K562 (cell line): ENCODE data around the gene GRHL3. TPM values are rescaled to one million over a fixed set of nuclear protein-coding genes. Genes with fewer than 3 reads are reported as not detected.
A peak's percentile ranks its signal among the peaks of the same experiment; 100 is the strongest.

ENCODE experiments used
- ATAC-seq: fragments of 200-7000 bp; cut with Tn5 transposase; 3 replicates; pipeline ENCODE4 v1.9.1; 2020; ENCODE audit warnings: moderate library complexity
- BruUV-seq: library from RNA; stranded (reverse); fragments of 400-500 nt; replicated peaks from 2 replicates; lab custom pipeline; 2021; lab: Mats Ljungman, UMichigan
- CTCF ChIA-PET: fragments of 300-600 bp; formaldehyde crosslinking; extraction: SDS; loops from one replicate; lab custom pipeline; 2021; ENCODE audit warnings: low intra/inter-chr PET ratio; lab: Yijun Ruan, JAX
- POLR2A ChIA-PET: fragments of 300-600, 350-650 bp; sonication (Branson Sonifier 250); formaldehyde crosslinking; extraction: SDS; loops from one replicate; lab custom pipeline; 2021; ENCODE audit warnings: antibody characterized with exemption, inconsistent platforms; lab: Yijun Ruan, JAX
- DNase-seq, 4 experiments: peaks; one replicate each; pipeline versions ENCODE4 v3.0.0 to v3.0.0-alpha.2; 2011 to 2018; ENCODE audit warnings: low spot score in 3 of 4, mixed read lengths in 3 of 4; ENCODE audit errors: extremely low read depth in 1 of 4
- FAIRE-seq: peaks from 2 replicates; lab custom pipeline; 2011; peaks lifted over from hg19 to GRCh38; lab: Jason Lieb, UNC
- H2AFZ ChIP-seq: 2 replicates; pipeline ENCODE4 v1.6.0; 2011; ENCODE audit warnings: low read depth, low read length, control low read depth, inconsistent platforms
- H3K27ac ChIP-seq: fragments of 200-600 bp; 3 replicates; pipeline ENCODE4 v1.8.0; 2011; ENCODE audit warnings: low read depth, mild to moderate bottlenecking, control low read depth, inconsistent platforms, low read length, moderate library complexity, mixed read lengths; ENCODE audit errors: extremely low read depth
- H3K27me3 ChIP-seq, 2 experiments: fragments of 300-600 bp in 1 of 2; 2 replicates in 1 of 2; 3 replicates in 1 of 2; pipeline versions ENCODE4 v1.6.0 to v1.8.0; 2011; ENCODE audit warnings: inconsistent platforms in 2 of 2, low read length in 2 of 2, mild to moderate bottlenecking in 1 of 2, mixed read lengths in 1 of 2, moderate library complexity in 1 of 2; ENCODE audit not compliant: control insufficient read depth in 2 of 2, insufficient read depth in 2 of 2
- H3K36me3 ChIP-seq: fragments of 300-600 bp; 3 replicates; pipeline ENCODE4 v1.8.0; 2011; ENCODE audit warnings: mild to moderate bottlenecking, low read length, inconsistent platforms; ENCODE audit not compliant: control insufficient read depth, insufficient read depth
- H3K4me1 ChIP-seq, 2 experiments: fragments of 200-600 bp in 1 of 2; replicated peaks in 1 of 2; 2 replicates in 1 of 2; 3 replicates in 1 of 2; pipeline versions ENCODE4 v1.5.1 to v1.8.0; 2011; ENCODE audit warnings: inconsistent platforms in 2 of 2, low read length in 2 of 2, mild to moderate bottlenecking in 1 of 2, mixed read lengths in 1 of 2, moderate library complexity in 1 of 2; ENCODE audit not compliant: control insufficient read depth in 2 of 2, insufficient read depth in 2 of 2
- H3K4me2 ChIP-seq: 2 replicates; pipeline ENCODE4 v1.6.1; 2011; ENCODE audit warnings: low read length, control low read depth, inconsistent platforms, mixed read lengths; ENCODE audit not compliant: insufficient read depth
- H3K4me3 ChIP-seq: fragments of 200-600 bp; sonication (generic), shearing (Covaris generic); 2 replicates; pipeline ENCODE4 v1.5.1; 2016; ENCODE audit warnings: control low read depth, inconsistent platforms
- H3K79me2 ChIP-seq: fragments of 200-600 bp; 3 replicates; pipeline ENCODE4 v1.8.0; 2011; ENCODE audit warnings: low read length, inconsistent platforms; ENCODE audit not compliant: control insufficient read depth, insufficient read depth
- H3K9ac ChIP-seq, 2 experiments: 2 replicates each; pipeline versions ENCODE4 v1.6.0 to v1.6.1; 2011; ENCODE audit warnings: low read depth in 2 of 2, low read length in 2 of 2, control low read depth in 1 of 2, inconsistent platforms in 1 of 2, mild to moderate bottlenecking in 1 of 2, mixed read lengths in 1 of 2; ENCODE audit not compliant: insufficient read depth in 1 of 2
- H3K9me1 ChIP-seq: one replicate; pipeline ENCODE4 v1.6.0; 2011; ENCODE audit warnings: inconsistent platforms, mild to moderate bottlenecking, low read length, moderate library complexity; ENCODE audit not compliant: control insufficient read depth, insufficient read depth
- H3K9me3 ChIP-seq: replicated peaks from 2 replicates; pipeline ENCODE4 v1.5.1; 2011; ENCODE audit warnings: low read depth, low read length, inconsistent platforms; ENCODE audit not compliant: control insufficient read depth, insufficient read depth
- H4K20me1 ChIP-seq: replicated peaks from 2 replicates; pipeline ENCODE4 v1.6.1; 2011; ENCODE audit warnings: low read length, inconsistent platforms, mixed read lengths; ENCODE audit not compliant: control insufficient read depth, insufficient read depth
- ARID1B ChIP-seq: fragments of 450-650 bp; IDR thresholded peaks from 2 replicates; pipeline ENCODE4 v1.6.1; 2016; ENCODE audit warnings: antibody characterized with exemption, mild to moderate bottlenecking, inconsistent platforms
- WGBS: fragments of 100-300 bp; shearing (Covaris generic); methylation state at CpG from one replicate; pipeline ENCODE4 v1.1.6; 2016; ENCODE audit warnings: low coverage, mixed read lengths; ENCODE audit not compliant: insufficient coverage; ENCODE audit errors: missing lambda C conversion rate; 5-methylcytosine and 5-hydroxymethylcytosine counted together
- in situ Hi-C: fragments of 300-500 bp; cut with MboI; formaldehyde crosslinking; loops from 4 replicates; pipeline ENCODE4 v1.15.0; 2018; ENCODE audit warnings: inconsistent platforms, mixed read lengths
- intact Hi-C: fragments of 100-400 bp; cut with micrococcal nuclease; formaldehyde crosslinking; loops from 2 replicates; pipeline ENCODE4 v1.14.2; 2022
- polyA plus RNA-seq, 8 experiments: library from polyadenylated mRNA; depleted of rRNA in 4 of 8; stranded (reverse) in 5 of 8; unstranded in 3 of 8; fragments of >200 nt; fragmentation: Nextera tagmentation in 2 of 8; fragmentation: Illumina TruSeq in 1 of 8; extraction: Ambion mirVana in 2 of 8; extraction: Trizol in 1 of 8; gene quantifications; 2 replicates each; pipeline versions ENCODE4 v1.2.1 to v1.2.3, GENCODE V29; 2011 to 2014; ENCODE audit warnings: inconsistent platforms in 1 of 8, missing spikeins in 1 of 8
- total RNA-seq, 7 experiments: library from RNA; depleted of rRNA in 6 of 7; stranded (reverse); fragments of >200 nt in 6 of 7; fragmentation: Illumina TruSeq in 2 of 7; extraction: Trizol in 2 of 7; gene quantifications; 2 replicates each; pipeline versions ENCODE4 v1.2.1 to v1.2.3, GENCODE V29; 2011 to 2021; ENCODE audit warnings: low replicate concordance in 1 of 7
- TF ChIP-seq, protein P1 (sequence below), 2 experiments: fragments of 450-650 bp in 1 of 2; sonication (generic) in 1 of 2; formaldehyde crosslinking in 1 of 2; IDR thresholded peaks; 2 replicates each; pipeline versions ENCODE4 v1.7.1 to v1.9.0; 2016 to 2022; ENCODE audit warnings: inconsistent platforms in 1 of 2, mild to moderate bottlenecking in 1 of 2, missing genetic modification reagents in 1 of 2

GRHL3 gene
- total and polyA plus RNA-seq, 9 of the 15 experiments (the other 6 are each of a cell fraction or from before 2014, with no cell fraction given), result 0.01 to 0.04 TPM; not detected in 7

DNA sequence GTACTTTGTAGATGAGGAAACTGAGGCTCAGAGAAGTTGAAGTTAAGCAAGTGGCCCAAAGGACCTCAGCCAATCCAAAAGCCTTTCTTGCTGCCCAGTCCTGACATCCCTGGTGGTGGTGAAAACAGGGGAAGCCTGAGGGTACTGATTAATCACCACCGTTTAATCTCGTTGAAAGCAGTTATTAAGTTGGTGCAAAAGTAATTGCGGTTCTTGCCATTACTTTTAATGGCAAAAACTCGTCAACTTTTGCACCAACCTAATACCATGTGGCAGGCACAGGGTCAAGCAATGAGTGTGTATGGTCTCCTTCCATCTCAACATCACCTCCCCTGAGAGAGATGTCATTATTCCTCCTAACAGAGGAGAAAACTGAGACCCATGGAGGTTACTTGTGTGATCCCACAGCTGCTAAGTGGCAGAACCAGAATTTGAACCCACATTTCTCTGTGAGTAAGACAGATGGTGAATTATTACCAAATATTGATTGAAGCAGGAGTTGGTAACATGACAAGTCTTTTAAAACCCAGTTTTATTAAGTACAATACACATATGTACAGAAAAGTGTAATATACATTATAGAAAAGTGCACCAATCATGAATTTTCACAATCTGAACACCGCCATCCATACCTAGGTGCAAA, 39.4 kb upstream of the GRHL3 start:
- FAIRE-seq (no peak), ATAC-seq (no peak), DNase-seq (no peak)
- POLR2A ChIA-PET, result no interaction called here
- intact Hi-C loops (no loop called here), in situ Hi-C loops (no loop called here)
- WGBS, result 1% methylated on average over 5 of the region's 5 CpGs
- no TSS peak for BruUV-seq
- Histone ChIP-seq H3K4me2 (no peak overlapping the region), H3K27me3 (peaks cover 12 to 35% of the 10 kb centered on the region in 2 experiments), H3K9ac (no peak overlapping the region), H3K4me3 (no peak overlapping the region), H3K27ac (no peak overlapping the region), H2AFZ (no peak overlapping the region), H3K9me3 (no peaks in the 10 kb centered on the region), H3K9me1 (no peaks in the 10 kb centered on the region), H3K4me1 (no peaks in the 10 kb centered on the region; a peak in 2 of 5 replicates), H3K36me3 (no peaks in the 10 kb centered on the region), H4K20me1 (no peaks in the 10 kb centered on the region), H3K79me2 (no peaks in the 10 kb centered on the region)
- TF ChIP-seq ARID1B, result no peak
- TF ChIP-seq, protein P1, sequence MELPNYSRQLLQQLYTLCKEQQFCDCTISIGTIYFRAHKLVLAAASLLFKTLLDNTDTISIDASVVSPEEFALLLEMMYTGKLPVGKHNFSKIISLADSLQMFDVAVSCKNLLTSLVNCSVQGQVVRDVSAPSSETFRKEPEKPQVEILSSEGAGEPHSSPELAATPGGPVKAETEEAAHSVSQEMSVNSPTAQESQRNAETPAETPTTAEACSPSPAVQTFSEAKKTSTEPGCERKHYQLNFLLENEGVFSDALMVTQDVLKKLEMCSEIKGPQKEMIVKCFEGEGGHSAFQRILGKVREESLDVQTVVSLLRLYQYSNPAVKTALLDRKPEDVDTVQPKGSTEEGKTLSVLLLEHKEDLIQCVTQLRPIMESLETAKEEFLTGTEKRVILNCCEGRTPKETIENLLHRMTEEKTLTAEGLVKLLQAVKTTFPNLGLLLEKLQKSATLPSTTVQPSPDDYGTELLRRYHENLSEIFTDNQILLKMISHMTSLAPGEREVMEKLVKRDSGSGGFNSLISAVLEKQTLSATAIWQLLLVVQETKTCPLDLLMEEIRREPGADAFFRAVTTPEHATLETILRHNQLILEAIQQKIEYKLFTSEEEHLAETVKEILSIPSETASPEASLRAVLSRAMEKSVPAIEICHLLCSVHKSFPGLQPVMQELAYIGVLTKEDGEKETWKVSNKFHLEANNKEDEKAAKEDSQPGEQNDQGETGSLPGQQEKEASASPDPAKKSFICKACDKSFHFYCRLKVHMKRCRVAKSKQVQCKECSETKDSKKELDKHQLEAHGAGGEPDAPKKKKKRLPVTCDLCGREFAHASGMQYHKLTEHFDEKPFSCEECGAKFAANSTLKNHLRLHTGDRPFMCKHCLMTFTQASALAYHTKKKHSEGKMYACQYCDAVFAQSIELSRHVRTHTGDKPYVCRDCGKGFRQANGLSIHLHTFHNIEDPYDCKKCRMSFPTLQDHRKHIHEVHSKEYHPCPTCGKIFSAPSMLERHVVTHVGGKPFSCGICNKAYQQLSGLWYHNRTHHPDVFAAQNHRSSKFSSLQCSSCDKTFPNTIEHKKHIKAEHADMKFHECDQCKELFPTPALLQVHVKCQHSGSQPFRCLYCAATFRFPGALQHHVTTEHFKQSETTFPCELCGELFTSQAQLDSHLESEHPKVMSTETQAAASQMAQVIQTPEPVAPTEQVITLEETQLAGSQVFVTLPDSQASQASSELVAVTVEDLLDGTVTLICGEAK (IDR thresholded peaks at IDR 0.05), result peak; percentile 67
- TF ChIP-seq, protein P1 (CRISPR knock-in tag; IDR thresholded peaks at IDR 0.05), result no peak
- CTCF ChIA-PET, result no interaction called here
